Prostate gland (tissue), 2 donors: ENCODE measurements around the gene GNS.

Experiments used
- CTCF ChIP-seq, 4 experiments: fragments of 200-600 bp in 2 of 4; fragments of 450-650 bp in 2 of 4; sonication (generic) in 2 of 4; IDR thresholded peaks; 1 replicate in 3 of 4; 2 replicates in 1 of 4; pipeline ENCODE4 v1.5.1; 2016 to 2019; ENCODE audit warnings: antibody characterized with exemption in 4 of 4, mild to moderate bottlenecking in 2 of 4, moderate library complexity in 2 of 4
- POLR2A ChIP-seq: fragments of 450-650 bp; IDR thresholded peaks from one replicate; pipeline ENCODE4 v1.6.1; 2016; ENCODE audit warnings: antibody characterized with exemption, mild to moderate bottlenecking

- no peak for TF ChIP-seq CTCF (IDR thresholded peaks at IDR 0.05)
- no peak for TF ChIP-seq POLR2A
Observed at GRCh38 chr12:64672925-64673409, 86.2 kb downstream of the GNS start.
